GM19025 (cell line): ENCODE results near the gene SWT1.
"Not testable (repeated sequence)": the region's sequence is repeated elsewhere in the genome, so short reads cannot be mapped to it uniquely, and the experiment has no call there.

Experiments used
- ATAC-seq: cut with Tn5 transposase; IDR thresholded peaks from one replicate; pipeline ENCODE4 v1.9.1; 2021; ENCODE audit warnings: mild to moderate bottlenecking, low read depth, moderate library complexity; ENCODE audit not compliant: unreplicated experiment

The SWT1 gene

DNA sequence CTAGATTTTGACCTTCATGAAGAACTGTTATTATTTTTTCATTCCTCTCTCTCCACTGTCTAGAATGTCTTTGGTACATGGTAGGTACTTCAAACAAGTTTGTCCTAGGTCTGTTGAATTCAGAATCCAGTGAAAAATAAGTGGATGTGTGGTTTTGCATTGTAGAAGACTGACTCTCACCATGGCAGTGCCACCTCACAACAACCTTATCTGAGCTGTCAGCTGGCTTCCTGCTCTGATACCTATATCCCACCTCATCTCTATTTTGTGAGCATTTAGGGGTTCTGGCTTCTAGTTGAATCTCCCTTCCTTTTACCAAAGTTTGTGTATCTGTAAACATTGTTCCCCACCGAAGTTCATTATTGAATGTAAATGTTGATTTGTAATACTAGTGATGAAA lies 9.1 kb downstream of the SWT1 start:
- ATAC-seq = no peak

DNA sequence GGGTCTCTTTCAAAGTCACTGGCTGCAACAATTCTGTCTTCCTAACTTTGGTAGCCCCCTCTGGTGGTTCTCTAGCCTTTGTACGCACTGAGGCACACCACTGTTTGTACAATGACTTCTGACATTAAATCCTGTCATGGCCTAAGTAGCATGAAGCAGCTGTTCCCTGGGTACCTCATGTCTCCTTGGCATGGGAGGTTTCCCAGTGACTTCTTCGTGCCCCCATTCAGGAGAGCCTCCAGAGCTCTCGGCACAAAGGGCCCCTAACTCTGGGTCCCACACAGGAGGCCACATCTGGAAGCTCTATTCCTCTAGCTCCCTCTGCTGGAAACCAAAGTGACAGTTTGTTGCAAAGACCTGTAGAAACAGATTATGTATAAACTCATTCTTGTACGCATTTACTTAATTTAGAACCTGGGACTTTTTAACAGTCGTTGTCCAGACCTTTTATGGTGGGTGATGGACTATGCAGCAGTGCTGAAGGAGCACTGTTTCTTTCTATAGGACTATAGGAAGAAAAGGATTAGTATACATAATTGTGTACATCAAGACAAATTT lies 13.4 kb downstream of the SWT1 start:
- peak; percentile 93 for ATAC-seq

DNA sequence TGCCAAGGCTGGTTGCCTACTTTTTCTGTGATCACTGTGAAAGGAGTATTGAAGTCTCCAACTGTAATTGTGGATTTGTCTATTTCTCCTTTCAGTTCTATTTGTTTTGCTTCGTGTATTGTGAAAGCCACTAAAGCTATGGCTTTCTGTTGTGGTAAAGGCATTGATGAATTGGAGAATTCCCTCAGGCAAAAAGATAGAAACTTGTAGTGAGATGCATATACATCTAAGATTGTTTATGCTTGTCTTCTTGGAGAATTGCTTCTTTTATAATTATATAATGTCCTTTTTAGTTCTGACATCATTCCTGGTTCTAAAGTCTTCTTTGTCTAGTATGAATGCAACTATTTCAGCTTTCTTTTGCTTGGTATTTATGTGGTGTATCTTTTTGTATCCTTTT lies 36.8 kb downstream of the SWT1 start:
- no peak for ATAC-seq

DNA sequence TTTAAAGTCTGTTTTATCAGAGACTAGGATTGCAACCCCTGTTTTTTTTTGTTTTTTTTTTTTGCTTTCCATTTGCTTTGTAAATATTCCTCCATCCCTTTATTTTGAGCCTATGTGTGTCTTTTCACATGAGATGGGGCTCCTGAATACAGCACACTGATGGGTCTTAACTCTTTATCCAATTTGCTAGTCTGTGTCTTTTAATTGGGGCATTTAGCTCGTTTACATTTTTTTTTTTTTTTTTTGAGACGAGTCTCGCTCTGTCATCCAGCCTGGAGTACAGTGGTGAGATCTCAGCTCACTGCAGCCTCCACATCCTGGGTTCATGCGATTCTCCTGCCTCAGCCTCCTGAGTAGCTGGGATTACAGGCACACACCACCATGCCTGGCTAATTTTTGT lies 41.7 kb downstream of the SWT1 start:
- ATAC-seq = not testable (repeated sequence)

DNA sequence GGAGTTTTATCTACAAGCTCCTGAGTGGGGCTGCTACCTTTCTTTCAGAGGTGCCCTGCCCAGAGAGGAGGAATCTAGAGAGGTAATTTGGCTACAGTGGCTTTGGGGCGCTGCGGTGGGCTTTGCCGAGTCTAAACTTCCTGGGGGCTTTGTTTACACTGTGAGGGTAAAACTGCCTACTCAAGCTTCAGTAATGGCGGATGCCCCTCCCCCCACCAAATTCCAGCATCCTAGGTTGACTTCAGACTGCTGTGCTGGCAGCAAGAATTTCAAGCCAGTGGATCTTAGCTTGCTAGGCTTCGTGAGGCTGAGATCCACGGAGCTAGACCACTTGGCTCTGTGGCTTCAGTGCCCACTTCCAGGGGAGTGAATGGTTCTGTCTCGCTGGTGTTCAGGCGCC lies 43.9 kb downstream of the SWT1 start:
- ATAC-seq = no peak

DNA sequence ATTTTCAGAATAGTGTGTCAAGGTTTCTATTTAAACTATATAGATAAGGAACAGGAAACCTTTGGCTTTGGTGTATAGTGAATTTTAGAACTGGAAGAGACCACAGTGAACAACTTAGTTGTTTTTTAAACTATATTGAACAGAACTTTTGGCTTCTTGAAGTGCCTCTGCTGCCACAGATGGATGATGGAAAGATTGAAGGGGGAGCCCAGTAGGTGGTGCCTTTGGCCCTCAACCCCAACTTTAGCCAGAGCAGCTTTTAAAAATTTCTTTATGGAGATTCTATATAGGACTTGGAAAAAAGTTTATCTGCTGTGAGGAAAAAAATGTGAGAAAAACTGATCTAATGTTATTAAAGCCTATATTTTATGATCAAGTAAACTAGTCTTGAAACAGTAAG lies 50.2 kb downstream of the SWT1 start:
- no peak for ATAC-seq

DNA sequence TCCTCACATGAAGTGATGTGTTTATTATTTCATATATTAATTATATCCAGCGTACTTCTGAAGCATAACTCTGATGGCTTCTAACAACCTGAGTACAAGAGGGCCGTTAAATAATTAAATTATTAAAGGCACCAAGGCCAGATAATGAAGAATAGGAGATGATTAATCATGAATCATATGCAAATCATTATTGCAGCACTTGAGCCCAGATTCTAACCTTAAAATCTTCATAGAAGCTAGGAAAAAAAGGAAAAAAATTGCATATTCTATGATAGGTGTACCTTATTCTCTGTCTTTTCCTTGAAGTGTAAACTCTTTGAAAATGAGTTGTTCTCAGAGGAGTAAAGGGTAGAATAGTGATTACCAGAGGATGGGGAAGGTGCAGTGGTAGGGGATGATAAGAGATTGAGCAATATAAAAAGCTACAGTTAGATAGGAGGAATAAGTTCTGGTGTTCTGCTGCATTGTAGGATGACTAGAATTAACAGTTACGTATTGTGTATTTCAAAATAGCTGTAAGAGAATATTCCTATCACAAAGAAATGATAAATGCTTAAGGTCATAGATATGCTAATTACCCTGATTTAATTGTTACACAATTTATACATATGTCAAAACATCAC lies 51.1 kb downstream of the SWT1 start:
- ATAC-seq = no peak

DNA sequence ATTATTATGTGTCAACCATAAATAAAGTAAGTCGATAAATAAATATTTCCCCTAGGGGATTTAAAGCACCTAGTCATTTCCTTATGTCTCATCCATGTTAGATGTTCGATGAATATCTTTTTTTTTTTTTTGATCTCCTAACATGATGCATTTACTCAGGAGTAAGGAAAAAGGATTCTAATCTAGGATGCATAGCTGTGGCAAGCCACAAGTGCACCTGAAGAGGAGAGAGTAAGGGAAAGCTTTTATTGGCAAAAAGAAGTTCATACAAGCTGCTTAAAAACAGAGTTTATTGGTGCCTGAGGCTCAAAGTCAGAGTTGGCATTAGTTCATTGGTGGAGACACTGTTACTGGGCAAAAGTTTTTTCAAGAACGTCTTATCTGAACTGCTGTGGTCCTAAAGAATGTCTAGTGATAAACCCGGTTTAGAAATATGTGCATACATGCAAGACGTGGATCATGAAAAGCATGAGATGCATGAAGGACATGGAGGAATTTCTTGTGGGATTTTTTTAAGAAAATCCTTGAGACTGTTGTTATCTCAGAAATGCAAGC lies 51.7 kb downstream of the SWT1 start:
- ATAC-seq = no peak

DNA sequence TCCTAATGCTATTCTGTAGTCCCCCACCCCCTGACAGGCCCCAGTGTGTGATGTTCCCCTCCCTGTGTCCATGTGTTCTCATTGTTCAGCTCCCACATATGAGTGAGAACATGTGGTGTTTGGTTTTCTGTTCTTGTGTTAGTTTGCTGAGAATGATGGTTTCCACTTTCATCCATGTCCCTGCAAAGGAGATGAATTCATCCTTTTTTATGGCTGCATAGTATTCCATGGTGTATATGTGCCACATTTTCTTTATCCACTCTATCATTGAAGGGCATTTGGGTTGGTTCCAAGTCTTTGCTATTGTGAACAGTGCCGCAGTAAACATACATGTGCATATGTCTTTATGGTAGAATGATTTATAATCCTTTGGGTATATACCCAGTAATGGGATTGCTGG lies 52.4 kb downstream of the SWT1 start:
- not testable (repeated sequence) for ATAC-seq

DNA sequence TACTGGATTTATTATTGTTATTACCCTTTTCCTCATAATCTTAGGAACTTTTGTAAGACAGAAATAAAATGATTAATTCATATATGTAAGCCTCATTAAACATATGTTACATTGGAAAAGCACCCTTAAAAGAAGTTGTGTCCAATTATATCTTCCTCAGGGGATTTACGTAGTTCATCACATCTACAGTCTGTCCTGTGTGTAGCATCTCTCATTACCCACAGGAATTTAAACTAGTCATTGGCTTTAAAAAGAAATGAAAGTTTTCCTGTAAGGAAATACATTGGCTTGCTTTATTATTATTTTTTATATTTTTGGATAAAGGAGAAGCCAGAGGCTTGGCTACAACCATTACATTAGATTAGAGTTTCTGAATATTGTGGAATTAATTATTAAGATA lies 56.1 kb downstream of the SWT1 start:
- no peak for ATAC-seq

DNA sequence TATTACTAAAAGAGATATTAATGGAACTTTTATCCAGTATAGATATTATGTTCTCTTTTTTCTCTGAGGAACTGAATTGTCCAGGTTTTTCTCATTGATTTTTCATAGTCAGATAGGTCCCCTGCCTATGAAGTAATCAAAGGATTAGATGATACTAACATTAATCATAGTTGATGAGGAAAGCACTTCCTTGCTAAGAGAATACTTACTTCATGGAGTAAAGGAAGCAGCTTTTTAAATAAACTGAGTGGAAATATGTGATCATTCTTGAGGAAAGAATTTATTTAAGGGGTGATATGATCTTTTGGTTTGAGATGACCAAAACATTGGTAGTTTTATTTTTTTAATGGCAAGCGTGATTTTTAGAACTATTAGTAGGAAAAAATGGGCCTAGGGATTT lies 58.9 kb downstream of the SWT1 start:
- ATAC-seq = no peak

DNA sequence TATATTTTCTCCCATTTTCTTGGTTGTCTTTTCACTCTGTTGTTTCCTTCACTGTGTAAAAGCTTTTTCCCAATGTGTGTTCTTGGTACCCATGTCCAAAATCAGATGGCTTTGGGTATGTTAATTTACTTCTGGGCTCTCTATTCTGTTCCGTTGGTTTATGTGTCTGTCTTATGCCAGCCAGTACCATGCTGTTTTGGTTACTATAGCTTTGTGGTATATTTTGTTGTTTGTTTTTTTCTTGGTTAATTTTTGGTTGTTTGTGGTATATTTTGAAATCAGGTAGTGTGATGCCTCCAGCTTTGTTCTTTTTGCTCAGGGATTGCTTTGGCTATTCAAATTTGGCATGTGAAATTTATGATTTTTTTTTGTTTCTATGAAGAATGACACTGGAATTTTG lies 67.2 kb downstream of the SWT1 start:
- ATAC-seq = no peak

DNA sequence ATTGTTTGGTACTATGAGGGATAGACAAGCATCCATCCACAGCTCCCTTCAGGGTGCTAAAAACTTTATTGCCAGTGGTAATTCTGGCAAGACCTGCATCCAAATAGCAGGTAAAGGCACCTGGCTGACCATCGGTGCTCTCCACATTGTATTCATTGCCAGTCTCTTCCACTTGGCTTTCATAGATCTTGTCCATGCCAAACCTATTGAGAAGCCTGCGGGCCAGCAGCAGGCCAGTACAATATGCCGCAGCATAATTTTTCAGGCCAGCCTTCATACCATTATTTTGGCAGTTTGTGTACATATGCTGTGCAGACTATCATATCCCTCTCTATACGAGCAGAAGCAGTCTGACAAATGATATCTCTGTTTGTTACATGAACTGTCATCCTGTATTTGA lies 70.2 kb downstream of the SWT1 start:
- no peak for ATAC-seq

DNA sequence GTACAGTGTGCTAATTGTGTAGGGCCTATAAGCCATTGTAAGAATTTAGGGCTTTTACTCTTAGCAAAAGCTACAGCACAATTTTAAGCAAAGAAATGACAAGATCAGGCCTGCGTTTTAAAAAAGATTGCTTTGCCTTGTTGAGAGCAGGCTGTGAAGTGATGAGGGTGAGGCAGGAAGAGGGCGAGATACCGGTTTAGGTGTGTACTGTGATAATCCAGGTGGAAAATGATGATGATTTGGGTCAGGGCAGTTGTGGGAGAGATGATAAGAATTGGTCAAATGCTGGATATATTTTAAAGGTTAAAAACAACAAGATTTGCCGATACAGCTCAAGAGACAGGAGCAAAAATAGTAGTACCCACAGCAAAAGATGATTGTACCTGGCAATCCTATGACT lies 72.0 kb downstream of the SWT1 start:
- ATAC-seq = no peak

DNA sequence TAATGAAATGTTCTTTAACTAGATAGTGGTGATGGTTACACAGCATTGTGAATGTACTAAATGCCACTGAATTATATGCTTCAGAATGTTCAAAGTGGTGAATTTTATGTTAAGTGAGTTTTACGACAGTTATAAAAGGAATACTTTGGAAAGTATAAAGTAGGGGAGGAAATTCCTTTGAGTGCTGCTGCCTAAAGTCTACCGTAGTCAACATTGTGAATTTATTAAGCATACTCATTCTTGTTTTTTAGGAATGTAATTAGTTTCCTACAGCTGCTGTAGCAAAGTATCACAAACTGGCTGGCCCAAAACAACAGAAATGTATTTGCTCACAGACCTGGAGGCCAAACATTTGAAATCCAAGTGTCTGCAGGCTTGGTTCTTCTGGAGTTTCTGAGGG lies 73.0 kb downstream of the SWT1 start:
- no peak for ATAC-seq

DNA sequence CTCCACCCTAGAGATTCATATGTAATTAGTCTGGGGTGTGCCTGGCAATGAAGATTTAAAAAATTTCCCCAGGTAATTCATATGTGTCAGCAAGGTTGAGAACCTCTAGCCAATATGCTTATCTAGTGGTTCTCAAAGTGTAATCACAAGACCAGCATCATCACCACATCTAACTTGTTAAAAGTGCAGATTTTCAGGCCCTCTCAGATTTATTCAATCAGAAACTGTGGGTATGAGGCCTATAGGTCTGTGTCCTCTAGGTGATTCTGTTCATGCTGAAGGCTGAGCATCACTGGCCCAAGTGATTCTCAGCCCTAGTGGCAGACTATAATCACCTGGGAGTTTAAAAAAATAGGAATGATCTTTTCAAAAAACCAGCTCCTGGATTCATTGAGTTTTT lies 75.9 kb downstream of the SWT1 start:
- ATAC-seq = no peak

DNA sequence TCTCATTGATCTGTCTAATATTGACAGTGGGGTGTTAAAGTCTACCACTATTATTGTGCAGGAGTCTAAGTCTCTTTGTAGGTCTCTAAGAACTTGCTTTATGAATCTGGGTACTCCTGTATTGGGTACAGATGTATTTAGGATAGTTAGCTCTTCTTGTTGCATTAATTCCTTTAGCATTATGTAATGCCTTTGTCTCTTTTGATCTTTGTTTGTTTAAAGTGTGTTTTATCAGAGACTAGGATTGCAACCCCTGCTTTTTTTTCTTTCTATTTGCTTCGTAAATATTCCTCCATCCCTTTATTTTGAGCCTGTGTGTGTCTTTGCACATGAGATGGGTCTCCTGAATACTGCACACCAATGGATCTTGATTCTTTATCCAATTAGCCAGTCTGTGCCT lies 77.2 kb downstream of the SWT1 start:
- not testable (repeated sequence) for ATAC-seq

DNA sequence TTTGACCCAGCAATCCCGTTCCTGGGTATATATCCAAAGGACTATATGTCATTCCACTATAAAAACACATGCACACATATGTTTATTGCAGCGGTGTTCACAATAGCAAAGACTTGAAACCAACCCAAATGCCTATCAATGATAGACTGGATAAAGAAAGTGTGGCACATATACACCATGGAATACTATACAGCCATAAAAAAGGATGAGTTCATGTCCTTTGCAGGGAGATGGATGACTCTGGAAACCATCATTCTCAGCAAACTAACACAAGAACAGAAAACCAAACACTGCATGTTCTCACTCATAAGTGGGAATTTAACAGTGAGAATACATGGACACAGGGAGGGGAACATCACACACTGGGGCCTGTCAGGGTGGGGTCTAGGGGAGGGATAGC lies 80.2 kb downstream of the SWT1 start:
- ATAC-seq = not testable (repeated sequence)

DNA sequence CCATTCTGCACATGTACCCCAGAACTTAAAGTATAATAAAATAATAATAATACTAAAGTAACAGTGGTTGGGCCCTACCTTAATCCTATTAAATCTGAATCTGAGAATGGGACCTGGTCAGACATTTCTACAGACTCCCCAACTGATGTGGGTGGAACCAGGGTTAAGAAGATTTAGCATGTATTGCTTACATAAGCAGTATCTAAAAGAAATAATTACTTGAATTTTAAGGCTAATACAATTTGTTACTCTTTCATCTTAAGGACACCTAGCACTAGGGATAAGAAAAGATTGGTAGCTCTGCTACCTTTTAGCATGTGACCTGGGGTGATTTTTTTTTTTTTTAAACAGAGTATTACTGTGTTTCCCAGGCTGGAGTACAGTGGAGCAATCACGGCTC lies 80.7 kb downstream of the SWT1 start:
- ATAC-seq = no peak

DNA sequence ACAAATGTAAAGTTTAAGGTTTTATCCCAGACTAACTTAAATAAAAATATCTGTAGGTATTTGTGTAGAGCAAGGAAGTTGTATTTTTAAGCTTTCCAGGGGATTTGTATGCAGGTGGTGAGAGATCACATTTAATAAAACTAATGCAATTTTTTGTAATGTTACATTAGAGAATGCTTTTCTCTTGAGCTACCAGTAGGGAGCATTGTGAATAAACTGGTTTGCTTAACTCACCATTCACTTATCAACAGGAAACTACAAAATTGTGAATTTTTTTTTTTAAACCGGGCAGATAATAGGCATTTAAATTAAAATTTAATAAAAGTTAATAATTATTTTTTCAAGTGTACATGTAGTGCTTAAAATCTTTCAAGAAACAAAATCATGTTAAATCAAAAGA lies 81.5 kb downstream of the SWT1 start:
- no peak for ATAC-seq

DNA sequence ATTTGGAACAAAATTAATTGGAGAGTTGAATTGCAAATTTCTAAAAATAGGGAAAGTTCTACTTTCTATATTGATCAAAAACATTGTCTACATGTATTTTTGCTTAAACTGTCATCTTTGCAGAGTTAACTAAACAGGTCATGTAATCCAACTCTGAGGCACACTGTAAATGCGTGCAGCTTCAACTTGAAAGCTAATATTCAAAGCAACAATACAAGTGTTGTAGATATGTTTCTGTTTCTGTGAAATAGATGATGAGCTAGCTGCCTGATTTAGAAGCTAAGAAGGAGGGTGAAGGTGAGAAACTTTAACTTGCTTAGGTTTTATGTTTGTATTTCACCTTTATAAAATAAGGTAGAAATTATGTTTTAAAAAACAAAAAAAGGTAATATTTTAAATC lies 82.9 kb downstream of the SWT1 start:
- no peak for ATAC-seq

DNA sequence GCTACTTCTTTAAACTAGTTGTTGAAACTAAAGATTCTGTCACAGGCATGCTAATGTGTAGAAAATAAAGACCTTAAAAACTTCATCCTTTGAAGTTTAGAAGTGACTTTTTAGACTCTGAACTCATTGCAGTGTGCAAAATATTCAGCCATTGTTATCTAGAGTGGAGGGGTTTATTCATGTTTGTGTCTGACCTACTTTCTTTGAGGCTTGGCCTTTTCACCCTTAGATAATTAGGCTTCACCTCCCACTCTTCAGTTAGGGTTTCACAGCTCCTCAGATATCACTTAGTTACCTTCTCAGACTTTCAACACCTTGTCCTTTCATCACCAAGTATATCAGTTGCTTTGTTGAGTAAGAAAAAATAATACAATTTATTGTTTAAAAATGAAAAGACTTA lies 84.2 kb downstream of the SWT1 start:
- no peak for ATAC-seq
